ENCODE data around the gene RAX2.

Gene RAX2

DNA sequence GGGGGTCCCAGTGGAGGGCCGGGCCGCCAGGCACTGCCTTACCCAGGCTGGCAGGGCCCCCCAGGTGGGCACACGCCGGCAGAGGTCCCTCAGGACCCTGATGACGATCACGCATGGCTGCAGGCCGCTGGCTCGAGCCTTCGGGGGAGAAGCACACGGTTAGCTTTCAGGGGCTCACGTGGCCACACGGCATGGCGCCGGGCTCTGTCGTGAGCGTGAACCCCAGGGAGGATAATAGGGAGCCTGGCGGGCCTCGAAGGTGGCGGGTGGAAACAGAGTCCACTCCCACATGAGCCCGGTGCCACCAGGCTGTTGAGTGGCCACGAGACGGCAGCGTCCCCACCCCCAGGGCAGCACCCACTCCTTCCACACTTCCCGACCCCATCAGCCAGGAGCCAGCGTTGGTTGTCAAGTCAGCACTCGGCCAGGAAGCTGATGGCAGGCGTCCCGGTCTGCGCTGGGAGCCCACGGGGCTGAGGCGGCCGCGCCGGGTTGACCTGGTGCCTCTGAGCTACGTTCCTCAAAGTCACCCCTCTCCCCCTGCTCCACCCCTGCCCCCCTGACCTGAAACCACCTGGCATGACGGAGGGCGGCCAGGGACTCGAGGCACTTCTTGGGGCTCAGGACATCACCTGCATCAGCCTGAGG, 38.8 kb upstream of the RAX2 start:
- H3K27me3 ChIP-seq (ENCODE audit: control insufficient read depth in 1 of 2, insufficient read depth in 2 of 2, low read length in 2 of 2): peaks cover 0 to 4% of the 10 kb centered on the region in 2 donors
- peaks cover 0 to 2% of the 10 kb centered on the region in 2 donors for H3K9me3 ChIP-seq (ENCODE audit: control insufficient read depth in 2 of 2, low read length in 2 of 2)
- no peak overlapping the region for H3K27ac ChIP-seq (ENCODE audit: low read length)
- no peaks in the 10 kb centered on the region for H3K4me1 ChIP-seq (ENCODE audit: control insufficient read depth, insufficient read depth, low read length)
- no peak overlapping the region for H3K4me3 ChIP-seq (ENCODE audit: low read length in 2 of 2)
- no peaks in the 10 kb centered on the region for H3K36me3 ChIP-seq (ENCODE audit: control insufficient read depth in 2 of 2, insufficient read depth in 2 of 2, low read length in 2 of 2)
- no peak overlapping the region for H3K9ac ChIP-seq (ENCODE audit: low read length in 2 of 2)

DNA sequence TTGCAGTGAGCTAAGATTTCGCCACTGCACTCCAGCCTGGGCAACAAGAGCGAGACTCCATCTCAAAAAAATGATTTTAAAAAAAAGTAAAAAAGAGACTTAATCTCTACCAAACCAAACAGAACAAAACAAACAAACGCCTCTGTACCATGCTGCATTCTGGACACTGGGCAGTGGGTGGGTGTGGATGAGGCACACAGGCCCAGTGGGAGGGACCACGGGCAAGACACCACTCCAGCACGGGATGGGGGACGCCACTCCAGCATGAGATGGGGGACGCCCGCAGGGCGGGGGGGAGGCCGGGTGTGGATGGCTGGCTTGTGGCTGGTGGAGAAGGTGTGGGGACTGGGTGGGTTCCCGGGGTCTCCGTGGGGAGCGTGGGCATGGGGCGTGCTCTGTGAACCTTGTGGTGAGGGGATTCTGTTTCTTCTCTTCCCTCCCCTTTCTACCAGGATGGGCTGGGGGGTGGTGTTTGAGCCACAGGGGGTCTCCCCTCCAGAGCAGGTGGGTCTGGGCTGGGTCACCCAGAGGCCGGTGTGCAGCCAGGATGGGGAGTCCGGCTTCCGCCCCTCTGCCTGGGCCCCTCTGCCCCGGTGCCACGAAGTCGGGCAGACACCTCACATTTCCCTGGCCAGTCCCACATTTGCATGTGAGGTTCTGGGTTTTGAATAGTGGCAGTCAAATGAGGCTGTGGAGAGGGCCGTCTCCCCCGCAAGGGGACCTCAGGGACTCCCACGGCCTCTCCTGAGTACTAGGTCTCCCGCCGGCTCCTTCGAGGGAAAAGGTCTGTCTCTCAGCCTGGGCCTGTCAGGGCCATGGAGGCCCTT, 38.1 kb upstream of the RAX2 start:
- Histone ChIP-seq H3K27me3 (ENCODE audit: control insufficient read depth in 1 of 2, insufficient read depth in 2 of 2, low read length in 2 of 2) (peaks cover 0 to 4% of the 10 kb centered on the region in 2 donors), H3K27ac (ENCODE audit: low read length) (no peak overlapping the region), H3K9me3 (ENCODE audit: control insufficient read depth in 2 of 2, low read length in 2 of 2) (peaks cover 0 to 2% of the 10 kb centered on the region in 2 donors), H3K36me3 (ENCODE audit: control insufficient read depth in 2 of 2, insufficient read depth in 2 of 2, low read length in 2 of 2) (no peaks in the 10 kb centered on the region), H3K9ac (ENCODE audit: low read length in 2 of 2) (no peak overlapping the region), H3K4me1 (ENCODE audit: control insufficient read depth, insufficient read depth, low read length) (no peaks in the 10 kb centered on the region), H3K4me3 (ENCODE audit: low read length in 2 of 2) (no peak overlapping the region)

DNA sequence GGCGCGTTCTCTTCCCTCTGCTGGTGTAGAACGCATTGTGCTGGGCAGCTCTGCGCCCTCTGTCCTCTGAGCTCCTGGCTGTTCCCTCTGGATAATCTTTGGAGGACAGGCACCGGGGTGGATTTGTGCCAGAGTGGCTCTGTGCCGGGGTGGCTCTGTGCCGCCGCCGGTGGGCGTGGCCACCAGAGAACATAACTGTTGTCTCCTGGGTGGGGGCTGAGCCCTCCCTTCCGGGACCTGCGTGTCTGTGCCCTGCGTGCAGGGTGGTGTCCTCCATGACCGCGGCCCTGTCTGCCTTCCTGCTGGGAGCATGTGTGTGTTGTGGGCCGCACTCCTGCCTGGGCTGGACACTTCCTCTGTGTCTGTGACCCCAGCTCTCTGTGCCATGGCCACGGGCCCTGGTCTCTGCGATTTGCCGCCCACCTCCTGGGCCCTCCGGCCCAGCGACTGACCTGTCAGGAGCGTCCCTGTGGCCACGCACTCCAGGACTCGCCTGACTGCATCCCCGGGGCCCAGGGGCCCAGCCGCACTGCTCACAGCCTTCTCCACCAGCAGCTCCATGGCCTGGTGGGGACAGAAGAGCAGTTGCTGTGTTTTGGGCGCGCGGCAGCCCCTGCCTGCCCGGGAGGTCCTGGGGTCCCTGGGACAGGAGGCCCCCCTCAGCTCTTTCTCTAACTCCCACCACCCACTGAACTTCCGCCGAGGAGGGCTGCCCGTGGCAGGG, 36.6 kb upstream of the RAX2 start:
- no peak overlapping the region for H3K27ac ChIP-seq (ENCODE audit: low read length)

DNA sequence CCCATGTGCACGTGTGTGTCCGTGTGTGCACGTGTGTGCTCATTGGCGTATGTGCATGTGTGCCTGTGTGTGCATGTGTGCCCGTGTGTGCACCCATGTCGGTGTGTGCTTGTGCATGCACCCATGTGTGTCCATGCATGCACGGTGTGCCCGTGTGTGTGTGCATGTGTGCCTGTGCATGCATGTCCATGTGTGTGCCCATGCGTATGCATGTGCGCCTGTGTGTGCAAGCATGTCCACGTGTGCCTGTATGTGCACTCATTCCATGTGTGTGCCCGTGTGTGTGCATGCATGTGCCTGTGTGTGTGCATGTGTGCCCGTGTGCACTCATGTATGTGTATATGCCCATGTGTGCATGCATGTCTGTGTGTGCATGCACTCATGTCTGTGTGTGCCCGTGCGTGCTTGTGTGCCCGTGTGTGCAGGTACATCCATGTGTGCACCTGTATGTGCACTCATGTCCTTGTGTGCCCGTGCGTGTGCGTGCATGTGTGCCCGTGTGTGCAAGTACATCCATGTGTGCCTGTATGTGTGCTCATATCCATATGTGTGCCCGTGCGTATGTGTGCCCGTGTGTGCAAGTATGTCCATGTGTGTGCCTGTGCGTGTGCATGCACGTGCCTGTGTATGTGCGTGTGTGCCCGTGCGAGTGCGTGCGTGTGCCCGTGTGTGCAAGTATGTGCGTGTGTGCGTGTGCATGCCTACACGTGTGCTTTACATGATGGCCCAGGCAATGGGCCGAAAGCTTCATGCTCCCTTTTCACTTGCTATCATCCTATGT, 35.7 kb upstream of the RAX2 start:
- H3K4me1 ChIP-seq (ENCODE audit: control insufficient read depth, insufficient read depth, low read length): no peaks in the 10 kb centered on the region
- H3K4me3 ChIP-seq (ENCODE audit: low read length in 2 of 2): no peak overlapping the region
- no peaks in the 10 kb centered on the region for H3K36me3 ChIP-seq (ENCODE audit: control insufficient read depth in 2 of 2, insufficient read depth in 2 of 2, low read length in 2 of 2)
- peaks cover 0 to 2% of the 10 kb centered on the region in 2 donors for H3K9me3 ChIP-seq (ENCODE audit: control insufficient read depth in 2 of 2, low read length in 2 of 2)
- no peak overlapping the region for H3K9ac ChIP-seq (ENCODE audit: low read length in 2 of 2)
- peaks cover 3 to 8% of the 10 kb centered on the region in 2 donors for H3K27me3 ChIP-seq (ENCODE audit: control insufficient read depth in 1 of 2, insufficient read depth in 2 of 2, low read length in 2 of 2)
- no peak overlapping the region for H3K27ac ChIP-seq (ENCODE audit: low read length)

More for the DNA sequence above, 36.6 kb upstream of the RAX2 start:
- no peak overlapping the region for H3K4me3 ChIP-seq (ENCODE audit: low read length in 2 of 2)
- no peaks in the 10 kb centered on the region for H3K36me3 ChIP-seq (ENCODE audit: control insufficient read depth in 2 of 2, insufficient read depth in 2 of 2, low read length in 2 of 2)
- peaks cover 0 to 6% of the 10 kb centered on the region in 2 donors for H3K27me3 ChIP-seq (ENCODE audit: control insufficient read depth in 1 of 2, insufficient read depth in 2 of 2, low read length in 2 of 2)
- peaks cover 0 to 2% of the 10 kb centered on the region in 2 donors for H3K9me3 ChIP-seq (ENCODE audit: control insufficient read depth in 2 of 2, low read length in 2 of 2)
- no peaks in the 10 kb centered on the region for H3K4me1 ChIP-seq (ENCODE audit: control insufficient read depth, insufficient read depth, low read length)
- H3K9ac ChIP-seq (ENCODE audit: low read length in 2 of 2): no peak overlapping the region

DNA sequence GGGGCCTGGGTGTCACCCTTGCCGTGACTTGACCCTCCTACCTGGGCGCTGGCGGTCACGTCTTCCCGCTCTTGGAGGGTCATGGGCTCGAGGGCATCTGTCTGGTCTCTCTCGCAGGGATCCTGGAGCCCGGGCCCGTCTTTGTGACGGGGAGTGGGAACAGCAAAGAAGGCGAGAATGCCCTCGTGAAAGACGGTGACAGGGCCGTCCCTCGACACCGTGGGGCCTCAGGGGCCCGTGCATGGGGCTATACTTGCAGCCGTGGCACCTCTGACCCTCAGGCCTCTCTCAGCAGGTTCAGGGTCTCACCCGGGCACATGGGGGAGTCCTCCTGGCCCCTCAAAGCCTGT, 35.1 kb upstream of the RAX2 start:
- H3K4me1 ChIP-seq (ENCODE audit: control insufficient read depth, insufficient read depth, low read length): no peaks in the 10 kb centered on the region

DNA sequence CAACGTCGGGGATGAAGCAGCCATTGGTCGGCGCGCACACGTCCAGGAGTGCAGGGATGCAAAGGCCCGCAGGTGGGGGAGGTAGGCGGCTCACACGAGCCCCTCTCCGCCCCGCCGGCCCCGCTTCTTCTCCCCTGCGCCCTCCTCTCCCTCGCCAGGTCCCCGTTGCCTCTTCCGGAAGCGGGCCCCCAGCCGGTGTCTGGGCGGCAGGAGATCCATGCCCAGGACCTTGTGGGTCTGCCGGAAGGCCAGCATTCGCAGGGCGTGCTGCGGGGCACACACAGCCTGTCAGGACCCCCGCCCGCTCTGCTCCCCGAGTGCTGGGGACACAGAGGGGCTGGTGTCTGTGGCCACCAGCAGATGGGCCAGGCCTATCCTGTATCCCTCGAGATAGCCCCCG, 33.8 kb upstream of the RAX2 start:
- Histone ChIP-seq H3K9me3 (ENCODE audit: control insufficient read depth in 2 of 2, low read length in 2 of 2) (peaks cover 0 to 2% of the 10 kb centered on the region in 2 donors), H3K27me3 (ENCODE audit: control insufficient read depth in 1 of 2, insufficient read depth in 2 of 2, low read length in 2 of 2) (peaks cover 14 to 20% of the 10 kb centered on the region in 2 donors), H3K9ac (ENCODE audit: low read length in 2 of 2) (no peak overlapping the region), H3K27ac (ENCODE audit: low read length) (no peak overlapping the region), H3K4me3 (ENCODE audit: low read length in 2 of 2) (no peak overlapping the region), H3K4me1 (ENCODE audit: control insufficient read depth, insufficient read depth, low read length) (peaks cover 9% of the 10 kb centered on the region), H3K36me3 (ENCODE audit: control insufficient read depth in 2 of 2, insufficient read depth in 2 of 2, low read length in 2 of 2) (no peaks in the 10 kb centered on the region)

More for the DNA sequence above, 35.1 kb upstream of the RAX2 start:
- no peaks in the 10 kb centered on the region for H3K36me3 ChIP-seq (ENCODE audit: control insufficient read depth in 2 of 2, insufficient read depth in 2 of 2, low read length in 2 of 2)
- H3K9ac ChIP-seq (ENCODE audit: low read length in 2 of 2): no peak overlapping the region
- no peak overlapping the region for H3K4me3 ChIP-seq (ENCODE audit: low read length in 2 of 2)
- peaks cover 0 to 2% of the 10 kb centered on the region in 2 donors for H3K9me3 ChIP-seq (ENCODE audit: control insufficient read depth in 2 of 2, low read length in 2 of 2)
- H3K27me3 ChIP-seq (ENCODE audit: control insufficient read depth in 1 of 2, insufficient read depth in 2 of 2, low read length in 2 of 2): peaks cover 3 to 8% of the 10 kb centered on the region in 2 donors
- H3K27ac ChIP-seq (ENCODE audit: low read length): no peak overlapping the region

DNA sequence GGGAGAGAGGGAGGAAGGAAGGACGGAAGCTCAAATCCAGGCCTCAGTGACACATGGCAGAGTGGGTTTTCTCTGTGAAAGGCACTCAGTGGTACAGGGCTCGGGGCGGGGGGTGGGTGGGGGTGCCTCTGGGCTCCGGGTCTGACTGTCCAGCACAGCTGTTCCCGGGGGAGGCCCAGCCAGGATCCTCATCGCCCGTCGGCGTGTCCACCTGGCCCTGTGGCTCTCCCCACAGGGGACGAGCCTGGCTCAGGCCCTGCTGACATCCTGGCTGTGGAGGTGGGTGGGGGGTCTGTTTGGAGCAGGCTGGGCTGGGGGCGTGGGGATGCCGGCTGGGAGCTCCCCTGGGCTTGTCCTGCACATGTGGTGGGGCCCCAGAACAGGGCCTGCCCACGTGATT, 32.4 kb upstream of the RAX2 start:
- H3K4me1 ChIP-seq (ENCODE audit: control insufficient read depth, insufficient read depth, low read length): peaks cover 9% of the 10 kb centered on the region
- H3K36me3 ChIP-seq (ENCODE audit: control insufficient read depth in 2 of 2, insufficient read depth in 2 of 2, low read length in 2 of 2): no peaks in the 10 kb centered on the region
- peaks cover 0 to 2% of the 10 kb centered on the region in 2 donors for H3K9me3 ChIP-seq (ENCODE audit: control insufficient read depth in 2 of 2, low read length in 2 of 2)
- no peak overlapping the region for H3K27ac ChIP-seq (ENCODE audit: low read length)
- H3K27me3 ChIP-seq (ENCODE audit: control insufficient read depth in 1 of 2, insufficient read depth in 2 of 2, low read length in 2 of 2): peaks cover 14 to 21% of the 10 kb centered on the region in 2 donors
- H3K9ac ChIP-seq (ENCODE audit: low read length in 2 of 2): no peak overlapping the region
- no peak overlapping the region for H3K4me3 ChIP-seq (ENCODE audit: low read length in 2 of 2)

DNA sequence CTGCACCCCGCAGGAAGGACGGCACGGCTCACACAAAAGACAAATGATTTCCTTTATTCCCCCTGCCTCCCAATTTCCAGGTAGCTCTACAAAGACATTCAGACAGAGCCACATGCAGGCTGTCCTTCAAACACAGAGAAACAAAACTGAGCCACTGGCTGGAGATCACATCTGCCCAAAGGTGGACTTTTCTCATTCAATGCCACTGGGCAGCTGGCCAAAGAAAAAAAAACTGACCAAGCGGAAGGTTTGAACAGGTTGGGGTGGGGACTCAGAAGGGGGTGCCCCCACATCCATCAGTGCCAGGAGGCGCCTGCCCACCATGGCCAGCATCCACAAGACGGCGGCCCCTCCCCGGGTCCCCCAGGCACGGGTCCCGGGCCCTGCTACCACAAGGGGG, 32.0 kb upstream of the RAX2 start:
- H3K9me3 ChIP-seq (ENCODE audit: control insufficient read depth in 2 of 2, low read length in 2 of 2): peaks cover 0 to 2% of the 10 kb centered on the region in 2 donors
- no peak overlapping the region for H3K4me3 ChIP-seq (ENCODE audit: low read length in 2 of 2)
- H3K27me3 ChIP-seq (ENCODE audit: control insufficient read depth in 1 of 2, insufficient read depth in 2 of 2, low read length in 2 of 2): peaks cover 18 to 25% of the 10 kb centered on the region in 2 donors
- no peak overlapping the region for H3K27ac ChIP-seq (ENCODE audit: low read length)
- H3K9ac ChIP-seq (ENCODE audit: low read length in 2 of 2): no peak overlapping the region
- H3K36me3 ChIP-seq (ENCODE audit: control insufficient read depth in 2 of 2, insufficient read depth in 2 of 2, low read length in 2 of 2): no peaks in the 10 kb centered on the region
- peaks cover 9% of the 10 kb centered on the region for H3K4me1 ChIP-seq (ENCODE audit: control insufficient read depth, insufficient read depth, low read length)

DNA sequence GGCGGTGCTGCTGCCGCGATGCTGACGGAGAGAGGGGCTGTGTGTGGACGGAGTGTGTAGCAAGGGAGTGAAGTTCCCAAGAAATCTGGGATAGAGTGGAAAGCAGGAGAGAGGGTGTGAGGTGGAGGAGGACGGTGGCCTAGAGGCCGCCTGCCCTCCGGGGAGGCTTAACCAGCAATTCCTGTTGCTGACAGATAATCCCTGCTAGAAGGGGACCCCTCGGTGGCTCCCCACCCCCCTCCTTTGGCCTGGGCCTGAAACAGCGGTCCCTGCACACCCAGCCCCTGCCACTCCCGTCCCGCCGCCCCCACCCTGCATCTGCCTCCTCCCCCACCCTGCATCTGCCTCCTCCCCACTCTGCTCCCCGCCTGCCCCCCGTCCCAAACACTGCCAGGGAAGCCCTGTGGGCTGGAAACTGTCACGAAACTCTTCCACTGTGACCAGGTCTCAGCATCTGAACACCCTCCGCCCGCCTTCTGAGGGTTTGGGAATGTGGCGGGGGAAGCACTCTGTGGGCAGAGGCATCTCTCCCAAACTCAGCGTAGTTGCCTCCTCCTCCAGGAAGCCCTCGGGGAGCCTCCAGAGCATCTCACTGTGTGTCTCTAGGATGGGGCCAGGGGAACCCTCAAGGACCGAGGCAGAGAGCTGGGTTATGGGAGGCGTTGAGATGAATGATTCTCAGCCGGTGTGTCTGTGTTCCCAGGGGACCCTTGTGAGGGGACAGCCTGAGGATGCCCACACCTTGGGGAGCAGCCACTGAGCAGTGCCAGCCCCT, 31.3 kb upstream of the RAX2 start:
- peaks cover 22 to 29% of the 10 kb centered on the region in 2 donors for H3K27me3 ChIP-seq (ENCODE audit: control insufficient read depth in 1 of 2, insufficient read depth in 2 of 2, low read length in 2 of 2)
- no peak overlapping the region for H3K27ac ChIP-seq (ENCODE audit: low read length)
- no peak overlapping the region for H3K9ac ChIP-seq (ENCODE audit: low read length in 2 of 2)
- no peak overlapping the region for H3K4me3 ChIP-seq (ENCODE audit: low read length in 2 of 2)
- no peaks in the 10 kb centered on the region for H3K36me3 ChIP-seq (ENCODE audit: control insufficient read depth in 2 of 2, insufficient read depth in 2 of 2, low read length in 2 of 2)
- H3K4me1 ChIP-seq (ENCODE audit: control insufficient read depth, insufficient read depth, low read length): peaks cover 9% of the 10 kb centered on the region
- peaks cover 0 to 2% of the 10 kb centered on the region in 2 donors for H3K9me3 ChIP-seq (ENCODE audit: control insufficient read depth in 2 of 2, low read length in 2 of 2)
